Right lobe of liver (tissue), 4 donors: ENCODE measurements around the gene MACROH2A1.

ENCODE experiments used
- POLR2A ChIP-seq: fragments of 450-650 bp; IDR thresholded peaks from one replicate; pipeline ENCODE4 v1.6.1; 2017; ENCODE audit warnings: antibody characterized with exemption, mild to moderate bottlenecking
- TF ChIP-seq, protein P1 (sequence below), 4 donors: fragments of 200-600 bp in 3 of 4; fragments of 450-650 bp in 1 of 4; IDR thresholded peaks; one replicate each; pipeline versions ENCODE4 v1.5.1 to v1.8.0; 2016 to 2022; ENCODE audit warnings: antibody characterized with exemption in 4 of 4, mild to moderate bottlenecking in 2 of 4
- donor health status: DM: no; HTN: no; CAD: no.
- donor health status: DM: no; HTN: no; CAD: no.
- donor health status: DM: no; HTN: yes; CAD: no.

DNA sequence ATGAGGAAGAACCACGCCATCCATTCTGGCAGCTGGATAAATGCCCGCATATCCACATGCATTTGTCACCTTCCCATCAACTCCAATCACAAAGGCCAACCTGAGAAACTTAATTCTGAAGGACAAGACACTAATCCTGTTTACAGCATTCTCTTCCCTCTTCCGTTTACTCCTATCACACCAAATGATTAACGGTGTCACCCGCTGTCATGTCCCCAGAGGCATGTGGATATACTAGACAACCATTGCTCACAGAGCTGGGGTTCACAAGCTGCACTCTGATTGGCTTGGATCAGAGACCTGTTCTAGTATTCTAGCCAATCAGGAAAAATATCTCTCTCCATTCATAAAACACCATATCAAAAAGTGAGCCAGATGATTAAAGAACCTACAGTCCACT, 3.6 kb downstream of the MACROH2A1 start:
- TF ChIP-seq POLR2A: no peak
- TF ChIP-seq, protein P1, sequence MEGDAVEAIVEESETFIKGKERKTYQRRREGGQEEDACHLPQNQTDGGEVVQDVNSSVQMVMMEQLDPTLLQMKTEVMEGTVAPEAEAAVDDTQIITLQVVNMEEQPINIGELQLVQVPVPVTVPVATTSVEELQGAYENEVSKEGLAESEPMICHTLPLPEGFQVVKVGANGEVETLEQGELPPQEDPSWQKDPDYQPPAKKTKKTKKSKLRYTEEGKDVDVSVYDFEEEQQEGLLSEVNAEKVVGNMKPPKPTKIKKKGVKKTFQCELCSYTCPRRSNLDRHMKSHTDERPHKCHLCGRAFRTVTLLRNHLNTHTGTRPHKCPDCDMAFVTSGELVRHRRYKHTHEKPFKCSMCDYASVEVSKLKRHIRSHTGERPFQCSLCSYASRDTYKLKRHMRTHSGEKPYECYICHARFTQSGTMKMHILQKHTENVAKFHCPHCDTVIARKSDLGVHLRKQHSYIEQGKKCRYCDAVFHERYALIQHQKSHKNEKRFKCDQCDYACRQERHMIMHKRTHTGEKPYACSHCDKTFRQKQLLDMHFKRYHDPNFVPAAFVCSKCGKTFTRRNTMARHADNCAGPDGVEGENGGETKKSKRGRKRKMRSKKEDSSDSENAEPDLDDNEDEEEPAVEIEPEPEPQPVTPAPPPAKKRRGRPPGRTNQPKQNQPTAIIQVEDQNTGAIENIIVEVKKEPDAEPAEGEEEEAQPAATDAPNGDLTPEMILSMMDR (IDR thresholded peaks at IDR 0.05): no peak
